Lower leg skin (tissue), 3 donors: ENCODE results near the gene INO80E.

Experiments used
- POLR2A ChIP-seq, 2 donors: fragments of 450-650 bp; IDR thresholded peaks; one replicate each; pipeline ENCODE4 v1.6.1; 2016 to 2017; ENCODE audit warnings: antibody characterized with exemption in 2 of 2, mild to moderate bottlenecking in 1 of 2, moderate library complexity in 1 of 2
- TF ChIP-seq, protein P1 (sequence below), 3 donors: fragments of 450-650 bp; IDR thresholded peaks; one replicate each; pipeline ENCODE4 v1.5.1; 2016; ENCODE audit warnings: antibody characterized with exemption in 3 of 3, mild to moderate bottlenecking in 3 of 3, moderate library complexity in 2 of 3

DNA sequence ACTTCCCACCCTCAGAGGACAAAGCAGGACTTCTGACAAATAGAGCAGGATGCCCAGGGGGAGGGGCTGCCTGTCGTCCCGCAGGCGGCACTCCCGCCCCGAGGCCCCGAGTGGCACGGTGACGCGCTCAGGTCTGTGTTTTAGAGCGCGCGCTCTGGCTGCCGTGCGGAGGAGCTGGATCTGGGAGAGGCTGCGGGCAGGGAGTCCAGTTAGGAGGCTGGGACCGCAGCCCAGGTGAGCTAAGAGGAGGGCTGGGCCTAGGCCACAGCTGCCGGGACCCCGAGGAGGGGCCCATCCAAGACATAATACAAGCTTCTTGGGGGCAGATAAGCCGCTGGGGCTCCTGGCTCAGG, 8.4 kb downstream of the INO80E start:
- TF ChIP-seq POLR2A (IDR thresholded peaks at IDR 0.05): no peak
- TF ChIP-seq, protein P1, sequence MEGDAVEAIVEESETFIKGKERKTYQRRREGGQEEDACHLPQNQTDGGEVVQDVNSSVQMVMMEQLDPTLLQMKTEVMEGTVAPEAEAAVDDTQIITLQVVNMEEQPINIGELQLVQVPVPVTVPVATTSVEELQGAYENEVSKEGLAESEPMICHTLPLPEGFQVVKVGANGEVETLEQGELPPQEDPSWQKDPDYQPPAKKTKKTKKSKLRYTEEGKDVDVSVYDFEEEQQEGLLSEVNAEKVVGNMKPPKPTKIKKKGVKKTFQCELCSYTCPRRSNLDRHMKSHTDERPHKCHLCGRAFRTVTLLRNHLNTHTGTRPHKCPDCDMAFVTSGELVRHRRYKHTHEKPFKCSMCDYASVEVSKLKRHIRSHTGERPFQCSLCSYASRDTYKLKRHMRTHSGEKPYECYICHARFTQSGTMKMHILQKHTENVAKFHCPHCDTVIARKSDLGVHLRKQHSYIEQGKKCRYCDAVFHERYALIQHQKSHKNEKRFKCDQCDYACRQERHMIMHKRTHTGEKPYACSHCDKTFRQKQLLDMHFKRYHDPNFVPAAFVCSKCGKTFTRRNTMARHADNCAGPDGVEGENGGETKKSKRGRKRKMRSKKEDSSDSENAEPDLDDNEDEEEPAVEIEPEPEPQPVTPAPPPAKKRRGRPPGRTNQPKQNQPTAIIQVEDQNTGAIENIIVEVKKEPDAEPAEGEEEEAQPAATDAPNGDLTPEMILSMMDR (IDR thresholded peaks at IDR 0.05): no peak
